Measurements from ENCODE around the gene SPSB4. TPM values are rescaled to one million over a fixed set of nuclear protein-coding genes. Genes with fewer than 3 reads are reported as not detected.

The SPSB4 gene
- polyA plus RNA-seq, 4 donors: 0.27 to 0.56 TPM; not detected in 2

GRCh38 chr3:141184430-141184829 lies 133.3 kb downstream of the SPSB4 start:
- no peak for FAIRE-seq
- 83 to 93% (median 87%) methylated on average over 4 of the region's 4 CpGs for WGBS, 3 donors

GRCh38 chr3:141191097-141191749 lies 140.1 kb downstream of the SPSB4 start:
- 64 to 82% (median 76%) methylated on average over 2 of the region's 2 CpGs for WGBS, 3 donors
- peaks cover 0 to 10% (median 5%) of the 10 kb centered on the region in 3 donors for H3K27me3 ChIP-seq (ENCODE audit: control insufficient read depth in 3 of 3, insufficient read depth in 3 of 3, low read length in 3 of 3)
- FAIRE-seq (no peak), DNase-seq (no peak)
- no peak overlapping the region for H3K27ac ChIP-seq (ENCODE audit: low read depth in 1 of 3, low read length in 2 of 3)
- H3K36me3 ChIP-seq (ENCODE audit: control insufficient read depth in 3 of 3, insufficient read depth in 2 of 3, low read depth in 1 of 3, low read length in 3 of 3): no peaks in the 10 kb centered on the region
- H3K9me3 ChIP-seq (ENCODE audit: control insufficient read depth in 2 of 2, insufficient read depth in 1 of 2, low read depth in 1 of 2, low read length in 1 of 2): peaks cover 0 to 3% of the 10 kb centered on the region in 2 donors
- no peaks in the 10 kb centered on the region for H3K4me1 ChIP-seq (ENCODE audit: control insufficient read depth in 3 of 3, insufficient read depth in 2 of 3, low read depth in 1 of 3, low read length in 2 of 3)
- H3K4me3 ChIP-seq (ENCODE audit: low read depth in 1 of 3, low read length in 3 of 3): no peak overlapping the region

More at GRCh38 chr3:141184430-141184829, 133.3 kb downstream of the SPSB4 start:
- Histone ChIP-seq H3K4me1 (ENCODE audit: control insufficient read depth in 3 of 3, insufficient read depth in 2 of 3, low read depth in 1 of 3, low read length in 2 of 3) (no peaks in the 10 kb centered on the region), H3K4me3 (ENCODE audit: low read depth in 1 of 3, low read length in 3 of 3) (no peak overlapping the region), H3K9me3 (ENCODE audit: control insufficient read depth in 2 of 2, insufficient read depth in 1 of 2, low read depth in 1 of 2, low read length in 1 of 2) (peaks cover 0 to 5% of the 10 kb centered on the region in 2 donors), H3K36me3 (ENCODE audit: control insufficient read depth in 3 of 3, insufficient read depth in 2 of 3, low read depth in 1 of 3, low read length in 3 of 3) (no peaks in the 10 kb centered on the region), H3K27ac (ENCODE audit: low read depth in 1 of 3, low read length in 2 of 3) (no peak overlapping the region), H3K27me3 (ENCODE audit: control insufficient read depth in 3 of 3, insufficient read depth in 3 of 3, low read length in 3 of 3) (peaks cover 0 to 3% (median 3%) of the 10 kb centered on the region in 3 donors)
- no peak for DNase-seq

- no peak for FAIRE-seq
- 5 to 11% (median 9%) methylated on average over 11 of the region's 11 CpGs for WGBS, 3 donors
Observed at GRCh38 chr3:141192345-141192744, 141.2 kb downstream of the SPSB4 start.

GRCh38 chr3:141193066-141193830 lies 142.1 kb downstream of the SPSB4 start:
- H3K9me3 ChIP-seq (ENCODE audit: control insufficient read depth in 2 of 2, insufficient read depth in 1 of 2, low read depth in 1 of 2, low read length in 1 of 2): peaks cover 0 to 3% of the 10 kb centered on the region in 2 donors
- DNase-seq (no peak), FAIRE-seq (no peak)
- H3K27ac ChIP-seq (ENCODE audit: low read depth in 1 of 3, low read length in 2 of 3): no peak overlapping the region
- no peaks in the 10 kb centered on the region for H3K4me1 ChIP-seq (ENCODE audit: control insufficient read depth in 3 of 3, insufficient read depth in 2 of 3, low read depth in 1 of 3, low read length in 2 of 3)
- 75 to 80% (median 78%) methylated on average over 13 of the region's 13 CpGs for WGBS, 3 donors
- H3K27me3 ChIP-seq (ENCODE audit: control insufficient read depth in 3 of 3, insufficient read depth in 3 of 3, low read length in 3 of 3): peaks cover 0 to 16% (median 2%) of the 10 kb centered on the region in 3 donors
- H3K36me3 ChIP-seq (ENCODE audit: control insufficient read depth in 3 of 3, insufficient read depth in 2 of 3, low read depth in 1 of 3, low read length in 3 of 3): no peaks in the 10 kb centered on the region
- H3K4me3 ChIP-seq (ENCODE audit: low read depth in 1 of 3, low read length in 3 of 3): no peak overlapping the region

More at GRCh38 chr3:141192345-141192744, 141.2 kb downstream of the SPSB4 start:
- peaks cover 0 to 16% (median 5%) of the 10 kb centered on the region in 3 donors for H3K27me3 ChIP-seq (ENCODE audit: control insufficient read depth in 3 of 3, insufficient read depth in 3 of 3, low read length in 3 of 3)
- H3K36me3 ChIP-seq (ENCODE audit: control insufficient read depth in 3 of 3, insufficient read depth in 2 of 3, low read depth in 1 of 3, low read length in 3 of 3): no peaks in the 10 kb centered on the region
- H3K9me3 ChIP-seq (ENCODE audit: control insufficient read depth in 2 of 2, insufficient read depth in 1 of 2, low read depth in 1 of 2, low read length in 1 of 2): peaks cover 0 to 3% of the 10 kb centered on the region in 2 donors
- peak; percentile 94 to 96 for DNase-seq
- no peak overlapping the region for H3K4me3 ChIP-seq (ENCODE audit: low read depth in 1 of 3, low read length in 3 of 3)
- no peaks in the 10 kb centered on the region for H3K4me1 ChIP-seq (ENCODE audit: control insufficient read depth in 3 of 3, insufficient read depth in 2 of 3, low read depth in 1 of 3, low read length in 2 of 3)
- no peak overlapping the region for H3K27ac ChIP-seq (ENCODE audit: low read depth in 1 of 3, low read length in 2 of 3)

Other genes with a start within 250 kb of the SPSB4 start
- gene SLC25A36, start 109.5 kb upstream of the SPSB4 start, polyA plus RNA-seq: 100 to 1,000 TPM in 1 of 4 donors, 10 to 100 TPM in 3; 19.2 to 118 (median 24.7) TPM
- 10 to 100 TPM in 1 of 4 donors, 1 to 10 TPM in 3; 2.2 to 20.5 (median 5.0) TPM for gene PXYLP1, start 180.5 kb downstream of the SPSB4 start, polyA plus RNA-seq

Measured in small intestine (tissue), 7 donors.